ENCODE measurements around the gene BOD1. TPM values are rescaled to one million over a fixed set of nuclear protein-coding genes. Genes with fewer than 3 reads are reported as not detected.

The BOD1 gene
- total and polyA plus RNA-seq, 2 donors (not counting 1 experiment from before 2014, with no cell fraction given): 60.7 to 86.9 TPM

GRCh38 chr5:173611706-173612105 is 4.7 kb downstream of the BOD1 start:
- Histone ChIP-seq H3K36me3 (ENCODE audit: control insufficient read depth, insufficient read depth, low read length) (peaks cover 7% of the 10 kb centered on the region), H4K20me1 (ENCODE audit: control insufficient read depth, extremely low read depth, insufficient read depth, low read length) (peaks cover 2% of the 10 kb centered on the region)

DNA sequence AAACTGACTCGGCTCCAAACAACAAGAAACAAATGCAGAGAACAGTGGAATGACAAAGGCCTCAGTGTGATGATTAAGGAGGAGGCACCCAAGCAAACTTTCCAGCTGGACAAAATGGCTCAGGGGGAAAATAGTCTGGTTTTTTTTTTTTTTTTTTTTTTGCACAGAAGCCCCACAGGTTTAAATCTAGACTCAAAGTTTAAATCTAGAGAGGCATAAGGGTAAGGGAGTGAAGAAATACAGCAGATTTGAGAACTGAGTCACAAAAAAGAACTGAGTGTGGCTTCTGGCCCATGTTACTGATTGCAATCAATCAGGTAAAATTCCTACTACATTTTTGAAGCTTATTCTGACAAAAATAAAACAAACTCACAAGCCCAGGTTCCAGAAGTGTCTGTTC is 12.3 kb downstream of the BOD1 start:
- no peaks in the 10 kb centered on the region for H3K9me3 ChIP-seq (ENCODE audit: control insufficient read depth, insufficient read depth, low read depth, low read length)
- TF ChIP-seq CTCF (conservative IDR thresholded peaks at IDR 0.05 in 1 of 2, IDR thresholded peaks at IDR 0.05 in 1 of 2; ENCODE audit: low read depth in 1 of 2, low read length in 2 of 2): no peak
- TF ChIP-seq EZH2 (IDR thresholded peaks at IDR 0.05; ENCODE audit: low read length, missing control alignments): no peak
- peaks cover 8% of the 10 kb centered on the region for H3K36me3 ChIP-seq (ENCODE audit: control insufficient read depth, insufficient read depth, low read length)

More at GRCh38 chr5:173611706-173612105, 4.7 kb downstream of the BOD1 start:
- Histone ChIP-seq H3K79me2 (ENCODE audit: control insufficient read depth, insufficient read depth, low read length) (peaks cover 65% of the 10 kb centered on the region), H3K9me3 (ENCODE audit: control insufficient read depth, insufficient read depth, low read depth, low read length) (no peaks in the 10 kb centered on the region), H3K4me1 (ENCODE audit: control insufficient read depth, extremely low read depth, insufficient read depth, low read length) (no peaks in the 10 kb centered on the region), H3K27me3 (ENCODE audit: control insufficient read depth, insufficient read depth, low read length) (no peaks in the 10 kb centered on the region), H3K4me2 (ENCODE audit: extremely low read depth, insufficient read depth, low read length) (no peak overlapping the region), H2AFZ (ENCODE audit: low read length) (no peak overlapping the region), H3K27ac (ENCODE audit: insufficient read depth, low read length) (no peak overlapping the region), H3K9ac (ENCODE audit: insufficient read depth, low read length) (no peak overlapping the region), H3K4me3 (replicated peaks in 1 of 4; ENCODE audit: control extremely low read depth in 1 of 4, insufficient read depth in 1 of 4, low read depth in 3 of 4, low read length in 4 of 4) (no peak overlapping the region)
- TF ChIP-seq EZH2 (IDR thresholded peaks at IDR 0.05; ENCODE audit: low read length, missing control alignments) (no peak), CTCF (conservative IDR thresholded peaks at IDR 0.05 in 1 of 2, IDR thresholded peaks at IDR 0.05 in 1 of 2; ENCODE audit: low read depth in 1 of 2, low read length in 2 of 2) (no peak)
- no peak for DNase-seq (ENCODE audit: low read depth in 2 of 2)

GRCh38 chr5:173602423-173602822 is 14.0 kb downstream of the BOD1 start:
- no peak for TF ChIP-seq EZH2 (IDR thresholded peaks at IDR 0.05; ENCODE audit: low read length, missing control alignments)
- TF ChIP-seq CTCF (conservative IDR thresholded peaks at IDR 0.05 in 1 of 2, IDR thresholded peaks at IDR 0.05 in 1 of 2; ENCODE audit: low read depth in 1 of 2, low read length in 2 of 2): no peak
- Histone ChIP-seq H3K4me3 (replicated peaks in 1 of 4; ENCODE audit: control extremely low read depth in 1 of 4, insufficient read depth in 1 of 4, low read depth in 3 of 4, low read length in 4 of 4) (no peak overlapping the region), H3K36me3 (ENCODE audit: control insufficient read depth, insufficient read depth, low read length) (peaks cover 2% of the 10 kb centered on the region), H3K27me3 (ENCODE audit: control insufficient read depth, insufficient read depth, low read length) (no peaks in the 10 kb centered on the region), H2AFZ (ENCODE audit: low read length) (no peak overlapping the region), H3K9ac (ENCODE audit: insufficient read depth, low read length) (no peak overlapping the region), H3K27ac (ENCODE audit: insufficient read depth, low read length) (no peak overlapping the region), H3K4me2 (ENCODE audit: extremely low read depth, insufficient read depth, low read length) (no peak overlapping the region), H3K79me2 (ENCODE audit: control insufficient read depth, insufficient read depth, low read length) (no peaks in the 10 kb centered on the region), H4K20me1 (ENCODE audit: control insufficient read depth, extremely low read depth, insufficient read depth, low read length) (no peaks in the 10 kb centered on the region), H3K9me3 (ENCODE audit: control insufficient read depth, insufficient read depth, low read depth, low read length) (no peaks in the 10 kb centered on the region), H3K4me1 (ENCODE audit: control insufficient read depth, extremely low read depth, insufficient read depth, low read length) (no peaks in the 10 kb centered on the region)
- peak; percentile 81 to 92 for DNase-seq (ENCODE audit: low read depth in 2 of 2)

More for the DNA sequence above, 12.3 kb downstream of the BOD1 start:
- Histone ChIP-seq H3K27me3 (ENCODE audit: control insufficient read depth, insufficient read depth, low read length) (no peaks in the 10 kb centered on the region), H3K4me1 (ENCODE audit: control insufficient read depth, extremely low read depth, insufficient read depth, low read length) (no peaks in the 10 kb centered on the region), H2AFZ (ENCODE audit: low read length) (no peak overlapping the region), H3K9ac (ENCODE audit: insufficient read depth, low read length) (no peak overlapping the region), H3K27ac (ENCODE audit: insufficient read depth, low read length) (no peak overlapping the region), H4K20me1 (ENCODE audit: control insufficient read depth, extremely low read depth, insufficient read depth, low read length) (no peaks in the 10 kb centered on the region), H3K4me2 (ENCODE audit: extremely low read depth, insufficient read depth, low read length) (no peak overlapping the region), H3K79me2 (ENCODE audit: control insufficient read depth, insufficient read depth, low read length) (peaks cover 4% of the 10 kb centered on the region), H3K4me3 (replicated peaks in 1 of 4; ENCODE audit: control extremely low read depth in 1 of 4, insufficient read depth in 1 of 4, low read depth in 3 of 4, low read length in 4 of 4) (no peak overlapping the region)
- no peak for DNase-seq (ENCODE audit: low read depth in 2 of 2)
